Thyroid gland (tissue), 4 donors: Measurements from ENCODE around the gene FEM1C.

Experiments
- POLR2A ChIP-seq, 2 donors: fragments of 450-650 bp; IDR thresholded peaks; one replicate each; pipeline ENCODE4 v1.6.1; 2017; ENCODE audit warnings: antibody characterized with exemption in 2 of 2, mild to moderate bottlenecking in 2 of 2, moderate library complexity in 1 of 2
- TF ChIP-seq, protein P1 (sequence below), 6 experiments: fragments of 200-600 bp in 3 of 6; fragments of 450-650 bp in 3 of 6; sonication (generic) in 3 of 6; IDR thresholded peaks; one replicate each; pipeline ENCODE4 v1.5.1; 2016 to 2019; ENCODE audit warnings: antibody characterized with exemption in 6 of 6, mild to moderate bottlenecking in 2 of 6, inconsistent platforms in 1 of 6, moderate library complexity in 1 of 6

DNA sequence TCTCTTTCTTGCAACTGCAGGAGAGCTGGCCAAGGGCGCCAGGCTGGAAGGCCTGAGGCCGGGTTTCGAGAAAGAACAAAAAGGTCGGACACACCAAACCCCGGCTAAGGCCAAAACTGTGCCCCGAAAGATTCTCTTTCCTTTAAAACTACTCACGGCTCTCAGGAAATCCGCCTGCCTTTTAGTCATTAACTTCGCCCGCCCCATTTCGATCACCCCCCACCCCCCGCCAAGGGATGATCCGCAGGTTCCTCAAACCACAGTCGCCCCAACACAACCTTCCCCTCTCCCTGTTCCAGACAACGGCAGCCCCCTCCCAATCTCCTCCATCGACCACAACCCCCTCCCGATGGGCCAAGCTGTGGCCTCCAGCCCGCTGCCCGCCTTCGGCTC, 536 bp downstream of the FEM1C start:
- no peak for TF ChIP-seq POLR2A (IDR thresholded peaks at IDR 0.05)
- TF ChIP-seq, protein P1, sequence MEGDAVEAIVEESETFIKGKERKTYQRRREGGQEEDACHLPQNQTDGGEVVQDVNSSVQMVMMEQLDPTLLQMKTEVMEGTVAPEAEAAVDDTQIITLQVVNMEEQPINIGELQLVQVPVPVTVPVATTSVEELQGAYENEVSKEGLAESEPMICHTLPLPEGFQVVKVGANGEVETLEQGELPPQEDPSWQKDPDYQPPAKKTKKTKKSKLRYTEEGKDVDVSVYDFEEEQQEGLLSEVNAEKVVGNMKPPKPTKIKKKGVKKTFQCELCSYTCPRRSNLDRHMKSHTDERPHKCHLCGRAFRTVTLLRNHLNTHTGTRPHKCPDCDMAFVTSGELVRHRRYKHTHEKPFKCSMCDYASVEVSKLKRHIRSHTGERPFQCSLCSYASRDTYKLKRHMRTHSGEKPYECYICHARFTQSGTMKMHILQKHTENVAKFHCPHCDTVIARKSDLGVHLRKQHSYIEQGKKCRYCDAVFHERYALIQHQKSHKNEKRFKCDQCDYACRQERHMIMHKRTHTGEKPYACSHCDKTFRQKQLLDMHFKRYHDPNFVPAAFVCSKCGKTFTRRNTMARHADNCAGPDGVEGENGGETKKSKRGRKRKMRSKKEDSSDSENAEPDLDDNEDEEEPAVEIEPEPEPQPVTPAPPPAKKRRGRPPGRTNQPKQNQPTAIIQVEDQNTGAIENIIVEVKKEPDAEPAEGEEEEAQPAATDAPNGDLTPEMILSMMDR (IDR thresholded peaks at IDR 0.05): no peak
